ENCODE results near the gene DGKD. TPM values are rescaled to one million over a fixed set of nuclear protein-coding genes. Genes with fewer than 3 reads are reported as not detected.

Gene DGKD
- total and polyA plus RNA-seq, 10 of the 15 experiments (the other 5 are each of a cell fraction or from before 2014, with no cell fraction given) = 2.7 to 81.9 (median 27.0) TPM

DNA sequence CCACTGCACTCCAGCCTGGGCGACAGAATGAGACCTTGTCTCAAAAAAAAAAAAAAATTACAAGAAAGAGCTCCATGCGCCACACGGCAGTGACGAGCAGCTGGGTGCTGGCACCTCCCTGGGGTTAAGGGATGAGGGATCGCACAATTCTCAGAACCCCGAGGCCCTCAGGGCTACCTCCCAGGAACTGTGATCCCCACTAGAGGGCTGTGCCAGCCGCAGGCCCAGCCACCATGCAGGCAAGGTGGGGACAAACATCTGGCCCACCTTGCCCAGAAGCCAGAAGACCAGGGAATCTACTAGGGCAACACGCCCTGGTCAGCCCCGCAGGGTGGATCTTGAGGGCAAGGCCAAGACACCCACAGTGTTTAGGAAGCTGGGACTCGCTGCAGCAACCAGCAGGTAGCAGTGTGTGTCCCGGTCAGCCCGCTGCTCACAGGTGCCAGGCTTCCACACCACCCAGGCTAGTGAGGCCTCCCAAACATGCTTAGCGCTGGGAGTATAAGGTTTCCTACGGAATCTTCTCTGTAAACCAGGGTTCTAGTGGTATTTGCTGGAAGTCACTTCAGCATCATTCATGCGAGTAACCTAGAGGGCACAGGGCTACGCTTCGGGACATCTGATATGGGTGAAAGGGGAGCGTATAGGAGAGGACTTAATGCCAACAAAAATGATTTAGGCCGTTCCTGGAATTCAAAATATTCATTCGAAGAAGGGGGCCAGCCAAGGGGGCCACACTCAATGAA lies 39.9 kb upstream of the DGKD start:
- Histone ChIP-seq H3K9me3 (replicated peaks; ENCODE audit: control insufficient read depth, insufficient read depth, low read length) (no peaks in the 10 kb centered on the region), H4K20me1 (ENCODE audit: control insufficient read depth, insufficient read depth) (no peaks in the 10 kb centered on the region), H3K27me3 (replicated peaks in 1 of 2; ENCODE audit: control insufficient read depth in 2 of 2, insufficient read depth in 2 of 2, low read length in 1 of 2) (0 out of 4 replicates have a peak, but pooled peaks cover 0 to 2% of the 10 kb centered on the region in 2 experiments), H3K4me2 (ENCODE audit: control insufficient read depth, insufficient read depth) (no peak overlapping the region), H2AFZ (ENCODE audit: control insufficient read depth, low read depth, low read length) (no peak overlapping the region), H3K4me1 (ENCODE audit: control insufficient read depth, insufficient read depth, low read length) (peaks cover 15% of the 10 kb centered on the region), H3K9ac (ENCODE audit: control insufficient read depth, insufficient read depth, low read length) (no peak overlapping the region), H3K4me3 (no peak overlapping the region), H3K79me2 (ENCODE audit: control insufficient read depth, insufficient read depth, low read length) (no peaks in the 10 kb centered on the region), H3K27ac (ENCODE audit: control insufficient read depth, insufficient read depth) (no peak overlapping the region), H3K36me3 (ENCODE audit: control insufficient read depth in 2 of 2, insufficient read depth in 2 of 2, low read length in 1 of 2) (no peaks in the 10 kb centered on the region)
- POLR2A ChIA-PET = no interaction called here
- ATAC-seq = no peak
- intact Hi-C loops (cut with micrococcal nuclease; ENCODE audit: unreplicated experiment) (loop anchor here (10.0 kb wide), 1 partner anchor 130 kb away; no protein-coding TSS in a partner anchor), in situ Hi-C loops (cut with MboI) (no loop called here)
- RAD21 ChIA-PET (ENCODE audit: unreplicated experiment) = no interaction called here
- CTCF ChIA-PET = interaction anchor here (1.0 kb wide), 1 partner anchor 129 kb away, joined by 6 read pairs; no protein-coding TSS in a partner anchor
- no peak for DNase-seq (ENCODE audit: low read depth, low spot score)
- no TSS peak for BruUV-seq (replicated peaks)
- SMC1A ChIA-PET (ENCODE audit: uncharacterized antibody, unreplicated experiment) = no interaction called here
- FAIRE-seq = no peak
- no peak for TF ChIP-seq SREBF2 (IDR thresholded peaks at IDR 0.05; ENCODE audit: low read length)
- no peak for TF ChIP-seq HSF1 (IDR thresholded peaks at IDR 0.05; ENCODE audit: low read depth, low read length)
- TF ChIP-seq, protein P1, sequence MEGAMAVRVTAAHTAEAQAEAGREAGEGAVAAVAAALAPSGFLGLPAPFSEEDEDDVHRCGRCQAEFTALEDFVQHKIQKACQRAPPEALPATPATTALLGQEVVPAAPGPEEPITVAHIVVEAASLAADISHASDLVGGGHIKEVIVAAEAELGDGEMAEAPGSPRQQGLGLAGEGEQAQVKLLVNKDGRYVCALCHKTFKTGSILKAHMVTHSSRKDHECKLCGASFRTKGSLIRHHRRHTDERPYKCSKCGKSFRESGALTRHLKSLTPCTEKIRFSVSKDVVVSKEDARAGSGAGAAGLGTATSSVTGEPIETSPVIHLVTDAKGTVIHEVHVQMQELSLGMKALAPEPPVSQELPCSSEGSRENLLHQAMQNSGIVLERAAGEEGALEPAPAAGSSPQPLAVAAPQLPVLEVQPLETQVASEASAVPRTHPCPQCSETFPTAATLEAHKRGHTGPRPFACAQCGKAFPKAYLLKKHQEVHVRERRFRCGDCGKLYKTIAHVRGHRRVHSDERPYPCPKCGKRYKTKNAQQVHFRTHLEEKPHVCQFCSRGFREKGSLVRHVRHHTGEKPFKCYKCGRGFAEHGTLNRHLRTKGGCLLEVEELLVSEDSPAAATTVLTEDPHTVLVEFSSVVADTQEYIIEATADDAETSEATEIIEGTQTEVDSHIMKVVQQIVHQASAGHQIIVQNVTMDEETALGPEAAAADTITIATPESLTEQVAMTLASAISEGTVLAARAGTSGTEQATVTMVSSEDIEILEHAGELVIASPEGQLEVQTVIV (IDR thresholded peaks at IDR 0.05; ENCODE audit: borderline replicate concordance, partially characterized antibody) = no peak
- TF ChIP-seq, protein P2, sequence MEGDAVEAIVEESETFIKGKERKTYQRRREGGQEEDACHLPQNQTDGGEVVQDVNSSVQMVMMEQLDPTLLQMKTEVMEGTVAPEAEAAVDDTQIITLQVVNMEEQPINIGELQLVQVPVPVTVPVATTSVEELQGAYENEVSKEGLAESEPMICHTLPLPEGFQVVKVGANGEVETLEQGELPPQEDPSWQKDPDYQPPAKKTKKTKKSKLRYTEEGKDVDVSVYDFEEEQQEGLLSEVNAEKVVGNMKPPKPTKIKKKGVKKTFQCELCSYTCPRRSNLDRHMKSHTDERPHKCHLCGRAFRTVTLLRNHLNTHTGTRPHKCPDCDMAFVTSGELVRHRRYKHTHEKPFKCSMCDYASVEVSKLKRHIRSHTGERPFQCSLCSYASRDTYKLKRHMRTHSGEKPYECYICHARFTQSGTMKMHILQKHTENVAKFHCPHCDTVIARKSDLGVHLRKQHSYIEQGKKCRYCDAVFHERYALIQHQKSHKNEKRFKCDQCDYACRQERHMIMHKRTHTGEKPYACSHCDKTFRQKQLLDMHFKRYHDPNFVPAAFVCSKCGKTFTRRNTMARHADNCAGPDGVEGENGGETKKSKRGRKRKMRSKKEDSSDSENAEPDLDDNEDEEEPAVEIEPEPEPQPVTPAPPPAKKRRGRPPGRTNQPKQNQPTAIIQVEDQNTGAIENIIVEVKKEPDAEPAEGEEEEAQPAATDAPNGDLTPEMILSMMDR (IDR thresholded peaks at IDR 0.05 in 2 of 3, conservative IDR thresholded peaks at IDR 0.05 in 1 of 3; ENCODE audit: control insufficient read depth in 2 of 3, extremely low read depth in 1 of 3, insufficient read depth in 1 of 3, low read depth in 3 of 3, low read length in 3 of 3) = no peak
- no peak for TF ChIP-seq BMI1 (IDR thresholded peaks at IDR 0.05; ENCODE audit: borderline replicate concordance)
- TF ChIP-seq JUNB (IDR thresholded peaks at IDR 0.05) = no peak
- TF ChIP-seq, protein P3, sequence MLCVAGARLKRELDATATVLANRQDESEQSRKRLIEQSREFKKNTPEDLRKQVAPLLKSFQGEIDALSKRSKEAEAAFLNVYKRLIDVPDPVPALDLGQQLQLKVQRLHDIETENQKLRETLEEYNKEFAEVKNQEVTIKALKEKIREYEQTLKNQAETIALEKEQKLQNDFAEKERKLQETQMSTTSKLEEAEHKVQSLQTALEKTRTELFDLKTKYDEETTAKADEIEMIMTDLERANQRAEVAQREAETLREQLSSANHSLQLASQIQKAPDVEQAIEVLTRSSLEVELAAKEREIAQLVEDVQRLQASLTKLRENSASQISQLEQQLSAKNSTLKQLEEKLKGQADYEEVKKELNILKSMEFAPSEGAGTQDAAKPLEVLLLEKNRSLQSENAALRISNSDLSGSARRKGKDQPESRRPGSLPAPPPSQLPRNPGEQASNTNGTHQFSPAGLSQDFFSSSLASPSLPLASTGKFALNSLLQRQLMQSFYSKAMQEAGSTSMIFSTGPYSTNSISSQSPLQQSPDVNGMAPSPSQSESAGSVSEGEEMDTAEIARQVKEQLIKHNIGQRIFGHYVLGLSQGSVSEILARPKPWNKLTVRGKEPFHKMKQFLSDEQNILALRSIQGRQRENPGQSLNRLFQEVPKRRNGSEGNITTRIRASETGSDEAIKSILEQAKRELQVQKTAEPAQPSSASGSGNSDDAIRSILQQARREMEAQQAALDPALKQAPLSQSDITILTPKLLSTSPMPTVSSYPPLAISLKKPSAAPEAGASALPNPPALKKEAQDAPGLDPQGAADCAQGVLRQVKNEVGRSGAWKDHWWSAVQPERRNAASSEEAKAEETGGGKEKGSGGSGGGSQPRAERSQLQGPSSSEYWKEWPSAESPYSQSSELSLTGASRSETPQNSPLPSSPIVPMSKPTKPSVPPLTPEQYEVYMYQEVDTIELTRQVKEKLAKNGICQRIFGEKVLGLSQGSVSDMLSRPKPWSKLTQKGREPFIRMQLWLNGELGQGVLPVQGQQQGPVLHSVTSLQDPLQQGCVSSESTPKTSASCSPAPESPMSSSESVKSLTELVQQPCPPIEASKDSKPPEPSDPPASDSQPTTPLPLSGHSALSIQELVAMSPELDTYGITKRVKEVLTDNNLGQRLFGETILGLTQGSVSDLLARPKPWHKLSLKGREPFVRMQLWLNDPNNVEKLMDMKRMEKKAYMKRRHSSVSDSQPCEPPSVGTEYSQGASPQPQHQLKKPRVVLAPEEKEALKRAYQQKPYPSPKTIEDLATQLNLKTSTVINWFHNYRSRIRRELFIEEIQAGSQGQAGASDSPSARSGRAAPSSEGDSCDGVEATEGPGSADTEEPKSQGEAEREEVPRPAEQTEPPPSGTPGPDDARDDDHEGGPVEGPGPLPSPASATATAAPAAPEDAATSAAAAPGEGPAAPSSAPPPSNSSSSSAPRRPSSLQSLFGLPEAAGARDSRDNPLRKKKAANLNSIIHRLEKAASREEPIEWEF (IDR thresholded peaks at IDR 0.05; ENCODE audit: insufficient replicate concordance, low read depth, low read length) = no peak
- no peak for TF ChIP-seq ETV6 (conservative IDR thresholded peaks at IDR 0.05 in 1 of 2, IDR thresholded peaks at IDR 0.05 in 1 of 2; ENCODE audit: borderline replicate concordance in 1 of 2, low read depth in 1 of 2)
- TF ChIP-seq SREBF1 (IDR thresholded peaks at IDR 0.05; ENCODE audit: low read length) = no peak
- no peak for TF ChIP-seq CHD2 (IDR thresholded peaks at IDR 0.05; ENCODE audit: borderline replicate concordance, low read depth, low read length)
- no peak for TF ChIP-seq ZNF622 (IDR thresholded peaks at IDR 0.05)
- 86% methylated on average over 20 of the region's 20 CpGs for WGBS (ENCODE audit: insufficient coverage, insufficient replicate concordance, low lambda C conversion rate, missing lambda C conversion rate)
